ENCODE data around the gene LRRC17. TPM values are rescaled to one million over a fixed set of nuclear protein-coding genes. Genes with fewer than 3 reads are reported as not detected.

The LRRC17 gene
- total and polyA plus RNA-seq, 9 of the 15 experiments (the other 6 are each of a cell fraction or from before 2014, with no cell fraction given): 0.03 to 0.18 (median 0.12) TPM; not detected in 5

DNA sequence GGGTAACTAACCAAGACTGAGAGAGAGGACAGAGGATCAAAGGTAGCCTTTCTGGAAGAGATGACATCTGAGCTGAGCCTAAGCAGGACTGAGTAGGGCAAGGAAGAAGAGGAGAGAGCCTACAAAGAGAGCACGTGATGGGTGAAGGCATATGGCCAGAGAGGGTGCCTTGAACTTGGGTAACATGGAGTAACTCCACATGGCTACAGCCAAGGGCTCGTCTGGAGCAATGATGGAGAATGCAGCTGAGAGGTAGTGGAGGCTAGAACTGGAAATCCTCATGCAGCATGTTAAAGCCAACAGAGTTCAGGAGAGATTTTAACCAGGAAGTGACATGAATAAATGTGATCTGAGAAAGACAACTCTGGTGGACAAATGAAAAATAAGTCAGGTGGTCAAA, 77.8 kb downstream of the LRRC17 start (continued):
- no peak for TF ChIP-seq HNRNPL (IDR thresholded peaks at IDR 0.05; ENCODE audit: low read depth, low read length)
- TF ChIP-seq ZFPM2 (CRISPR knock-in tag; IDR thresholded peaks at IDR 0.05): no peak
- TF ChIP-seq, protein P1, sequence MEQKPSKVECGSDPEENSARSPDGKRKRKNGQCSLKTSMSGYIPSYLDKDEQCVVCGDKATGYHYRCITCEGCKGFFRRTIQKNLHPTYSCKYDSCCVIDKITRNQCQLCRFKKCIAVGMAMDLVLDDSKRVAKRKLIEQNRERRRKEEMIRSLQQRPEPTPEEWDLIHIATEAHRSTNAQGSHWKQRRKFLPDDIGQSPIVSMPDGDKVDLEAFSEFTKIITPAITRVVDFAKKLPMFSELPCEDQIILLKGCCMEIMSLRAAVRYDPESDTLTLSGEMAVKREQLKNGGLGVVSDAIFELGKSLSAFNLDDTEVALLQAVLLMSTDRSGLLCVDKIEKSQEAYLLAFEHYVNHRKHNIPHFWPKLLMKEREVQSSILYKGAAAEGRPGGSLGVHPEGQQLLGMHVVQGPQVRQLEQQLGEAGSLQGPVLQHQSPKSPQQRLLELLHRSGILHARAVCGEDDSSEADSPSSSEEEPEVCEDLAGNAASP (IDR thresholded peaks at IDR 0.05): no peak
- no peak for TF ChIP-seq RFX1 (IDR thresholded peaks at IDR 0.05)
- TF ChIP-seq, protein P2, sequence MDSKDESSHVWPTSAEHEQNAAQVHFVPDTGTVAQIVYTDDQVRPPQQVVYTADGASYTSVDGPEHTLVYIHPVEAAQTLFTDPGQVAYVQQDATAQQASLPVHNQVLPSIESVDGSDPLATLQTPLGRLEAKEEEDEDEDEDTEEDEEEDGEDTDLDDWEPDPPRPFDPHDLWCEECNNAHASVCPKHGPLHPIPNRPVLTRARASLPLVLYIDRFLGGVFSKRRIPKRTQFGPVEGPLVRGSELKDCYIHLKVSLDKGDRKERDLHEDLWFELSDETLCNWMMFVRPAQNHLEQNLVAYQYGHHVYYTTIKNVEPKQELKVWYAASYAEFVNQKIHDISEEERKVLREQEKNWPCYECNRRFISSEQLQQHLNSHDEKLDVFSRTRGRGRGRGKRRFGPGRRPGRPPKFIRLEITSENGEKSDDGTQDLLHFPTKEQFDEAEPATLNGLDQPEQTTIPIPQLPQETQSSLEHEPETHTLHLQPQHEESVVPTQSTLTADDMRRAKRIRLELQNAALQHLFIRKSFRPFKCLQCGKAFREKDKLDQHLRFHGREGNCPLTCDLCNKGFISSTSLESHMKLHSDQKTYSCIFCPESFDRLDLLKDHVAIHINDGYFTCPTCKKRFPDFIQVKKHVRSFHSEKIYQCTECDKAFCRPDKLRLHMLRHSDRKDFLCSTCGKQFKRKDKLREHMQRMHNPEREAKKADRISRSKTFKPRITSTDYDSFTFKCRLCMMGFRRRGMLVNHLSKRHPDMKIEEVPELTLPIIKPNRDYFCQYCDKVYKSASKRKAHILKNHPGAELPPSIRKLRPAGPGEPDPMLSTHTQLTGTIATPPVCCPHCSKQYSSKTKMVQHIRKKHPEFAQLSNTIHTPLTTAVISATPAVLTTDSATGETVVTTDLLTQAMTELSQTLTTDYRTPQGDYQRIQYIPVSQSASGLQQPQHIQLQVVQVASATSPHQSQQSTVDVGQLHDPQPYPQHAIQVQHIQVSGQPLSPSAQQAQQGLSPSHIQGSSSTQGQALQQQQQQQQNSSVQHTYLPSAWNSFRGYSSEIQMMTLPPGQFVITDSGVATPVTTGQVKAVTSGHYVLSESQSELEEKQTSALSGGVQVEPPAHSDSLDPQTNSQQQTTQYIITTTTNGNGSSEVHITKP (IDR thresholded peaks at IDR 0.05; ENCODE audit: partially characterized antibody): no peak
- TF ChIP-seq ZNF780A (CRISPR knock-in tag; IDR thresholded peaks at IDR 0.05): no peak
- no peak for TF ChIP-seq ZNF695 (CRISPR knock-in tag; IDR thresholded peaks at IDR 0.05)
- TF ChIP-seq NCOA2 (IDR thresholded peaks at IDR 0.05; ENCODE audit: partially characterized antibody in 2 of 2): no peak
- no peak for TF ChIP-seq ZSCAN32 (CRISPR knock-in tag; IDR thresholded peaks at IDR 0.05)
- peak; percentile 11; the same call in 1 of the 2 replicates for TF ChIP-seq PML (IDR thresholded peaks at IDR 0.05; ENCODE audit: low read length)
- no peak for TF ChIP-seq KDM4B (IDR thresholded peaks at IDR 0.05; ENCODE audit: borderline replicate concordance in 2 of 2, low read depth in 1 of 2)
- TF ChIP-seq MCM3 (IDR thresholded peaks at IDR 0.05): no peak
- TF ChIP-seq, protein P3, sequence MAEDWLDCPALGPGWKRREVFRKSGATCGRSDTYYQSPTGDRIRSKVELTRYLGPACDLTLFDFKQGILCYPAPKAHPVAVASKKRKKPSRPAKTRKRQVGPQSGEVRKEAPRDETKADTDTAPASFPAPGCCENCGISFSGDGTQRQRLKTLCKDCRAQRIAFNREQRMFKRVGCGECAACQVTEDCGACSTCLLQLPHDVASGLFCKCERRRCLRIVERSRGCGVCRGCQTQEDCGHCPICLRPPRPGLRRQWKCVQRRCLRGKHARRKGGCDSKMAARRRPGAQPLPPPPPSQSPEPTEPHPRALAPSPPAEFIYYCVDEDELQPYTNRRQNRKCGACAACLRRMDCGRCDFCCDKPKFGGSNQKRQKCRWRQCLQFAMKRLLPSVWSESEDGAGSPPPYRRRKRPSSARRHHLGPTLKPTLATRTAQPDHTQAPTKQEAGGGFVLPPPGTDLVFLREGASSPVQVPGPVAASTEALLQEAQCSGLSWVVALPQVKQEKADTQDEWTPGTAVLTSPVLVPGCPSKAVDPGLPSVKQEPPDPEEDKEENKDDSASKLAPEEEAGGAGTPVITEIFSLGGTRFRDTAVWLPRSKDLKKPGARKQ (CRISPR knock-in tag; IDR thresholded peaks at IDR 0.05): no peak
- TF ChIP-seq EHMT2 (IDR thresholded peaks at IDR 0.05): peak; percentile 11; the same call in 1 of the 2 replicates
- 0 out of 2 replicates have a peak, but pooled peaks have one; percentile 29 for TF ChIP-seq SUPT5H (IDR thresholded peaks at IDR 0.05)
- no peak for TF ChIP-seq SMAD4 (CRISPR knock-in tag; conservative IDR thresholded peaks at IDR 0.05)
- no peak for TF ChIP-seq ZNF766 (CRISPR knock-in tag; conservative IDR thresholded peaks at IDR 0.05)
- no peak for TF ChIP-seq ASH1L (IDR thresholded peaks at IDR 0.05; ENCODE audit: borderline replicate concordance, low read depth, partially characterized antibody)
- no peak for TF ChIP-seq ERF (CRISPR knock-in tag; IDR thresholded peaks at IDR 0.05)
- TF ChIP-seq ZNF583 (CRISPR knock-in tag; IDR thresholded peaks at IDR 0.05): peak; percentile 36; the same call in 1 of the 2 replicates
- no peak for TF ChIP-seq CBX8 (IDR thresholded peaks at IDR 0.05; ENCODE audit: borderline replicate concordance, extremely low read depth, low read depth, low read length, poor library complexity, severe bottlenecking)
- TF ChIP-seq ZNF133 (CRISPR knock-in tag; IDR thresholded peaks at IDR 0.05): no peak
- TF ChIP-seq HNRNPK (IDR thresholded peaks at IDR 0.05; ENCODE audit: low read depth, low read length, poor library complexity, severe bottlenecking): no peak
- peak; percentile 41; the same call in 1 of the 2 replicates for TF ChIP-seq POLR2AphosphoS5 (IDR thresholded peaks at IDR 0.05; ENCODE audit: control insufficient read depth, insufficient read depth, low read depth, low read length)
- TF ChIP-seq CSDE1 (IDR thresholded peaks at IDR 0.05): no peak
